Suppressor macrophage (primary cell): ENCODE measurements around the gene TUBGCP2.

Experiments
- DNase-seq, 4 experiments: peaks; one replicate each; pipeline ENCODE4 v3.0.0-alpha.2; 2020 to 2022
- total RNA-seq, 17 experiments: gene quantifications; one replicate each; lab custom pipeline; 2026; ENCODE audit warnings: mixed read lengths in 6 of 17, inconsistent platforms in 3 of 17; lab: John Stamatoyannopoulos, UW

The TUBGCP2 gene
- total RNA-seq: 76.7 to 203 (median 133) reads per million in 17 experiments

- peak; percentile 93 to 96 (median 95) for DNase-seq
Measured at GRCh38 chr10:133308421-133309099, at the start of gene TUBGCP2, which contains the start of gene ZNF511. Gene TUBGCP2 (minus strand): TSS chr10:133308872. CDS start chr10:133302941, 5,931 bp downstream. Gene ZNF511 (plus strand): TSS chr10:133308914. CDS start chr10:133308944, 30 bp downstream.

GRCh38 chr10:133357285-133358161 is 48.9 kb upstream of the TUBGCP2 start, which contains the start of gene FUOM:
Gene FUOM (minus strand): TSS chr10:133358019. CDS start chr10:133358007, 12 bp downstream.
- peak; percentile 90 to 96 (median 96) for DNase-seq

GRCh38 chr10:133356549-133357284 is 48.0 kb upstream of the TUBGCP2 start:
- DNase-seq: no peak

- no peak for DNase-seq
Measured at GRCh38 chr10:133355991-133356390, 47.3 kb upstream of the TUBGCP2 start.

GRCh38 chr10:133355266-133355665 is 46.6 kb upstream of the TUBGCP2 start:
- no peak for DNase-seq

- DNase-seq: no peak
Measured at GRCh38 chr10:133354672-133355240, 46.1 kb upstream of the TUBGCP2 start.

- DNase-seq: no peak
Measured at GRCh38 chr10:133353988-133354605, 45.4 kb upstream of the TUBGCP2 start.

- no peak for DNase-seq
Measured at GRCh38 chr10:133353202-133353959, 44.7 kb upstream of the TUBGCP2 start.

GRCh38 chr10:133351408-133352318 is 43.0 kb upstream of the TUBGCP2 start:
- DNase-seq: no peak

GRCh38 chr10:133350950-133351329 is 42.3 kb upstream of the TUBGCP2 start:
- no peak for DNase-seq

GRCh38 chr10:133350283-133350949 is 41.7 kb upstream of the TUBGCP2 start:
- DNase-seq: no peak

- no peak for DNase-seq
Measured at GRCh38 chr10:133349577-133350011, 40.9 kb upstream of the TUBGCP2 start.

GRCh38 chr10:133349160-133349568 is 40.5 kb upstream of the TUBGCP2 start:
- no peak for DNase-seq

- DNase-seq: no peak
Measured at GRCh38 chr10:133347710-133348517, 39.2 kb upstream of the TUBGCP2 start.

GRCh38 chr10:133346413-133346812 is 37.7 kb upstream of the TUBGCP2 start:
- DNase-seq: no peak

- no peak for DNase-seq
Measured at GRCh38 chr10:133344236-133344635, 35.6 kb upstream of the TUBGCP2 start.

GRCh38 chr10:133343558-133343957 is 34.9 kb upstream of the TUBGCP2 start:
- DNase-seq: no peak

GRCh38 chr10:133342942-133343341 is 34.3 kb upstream of the TUBGCP2 start:
- no peak for DNase-seq
